NCI-H524 (cell line): ENCODE data around the gene TTC27.
"Not testable (repeated sequence)": the region's sequence is repeated elsewhere in the genome, so short reads cannot be mapped to it uniquely, and the experiment has no call there.

Experiments used
- DNase-seq, 2 experiments: peaks; one replicate each; lab custom pipeline; 2025; lab: John Stamatoyannopoulos, UW

TTC27 gene

GRCh38 chr2:32627814-32628579 is at the start of gene TTC27:
TTC27 (plus strand) TSS chr2:32628050; CDS start chr2:32628293, 243 bp downstream.
- DNase-seq = peak; percentile 91 to 93

GRCh38 chr2:32591669-32592463 is 36.0 kb upstream of the TTC27 start:
- DNase-seq = peak; percentile 1 to 59

- DNase-seq = no peak
Observed at GRCh38 chr2:32594573-32594972, 33.3 kb upstream of the TTC27 start.

GRCh38 chr2:32611366-32611765 is 16.5 kb upstream of the TTC27 start:
- no peak for DNase-seq

- DNase-seq = no peak
Observed at GRCh38 chr2:32611771-32612170, 16.1 kb upstream of the TTC27 start.

- DNase-seq = no peak
Observed at GRCh38 chr2:32614084-32614483, 13.8 kb upstream of the TTC27 start.

- no peak for DNase-seq
Observed at GRCh38 chr2:32617599-32618189, 10.2 kb upstream of the TTC27 start.

GRCh38 chr2:32622570-32623310 is 5.1 kb upstream of the TTC27 start:
- DNase-seq = no peak

GRCh38 chr2:32623311-32623706 is 4.5 kb upstream of the TTC27 start:
- DNase-seq = no peak

- DNase-seq = no peak
Observed at GRCh38 chr2:32624812-32625211, 3.0 kb upstream of the TTC27 start.

GRCh38 chr2:32626639-32627221 is 1.1 kb upstream of the TTC27 start:
- no peak for DNase-seq

GRCh38 chr2:32627441-32627813 is 423 bp upstream of the TTC27 start:
- no peak for DNase-seq

GRCh38 chr2:32632089-32632488 is 4.2 kb downstream of the TTC27 start:
- DNase-seq = no peak

GRCh38 chr2:32633040-32633439 is 5.2 kb downstream of the TTC27 start:
- no peak for DNase-seq

GRCh38 chr2:32638548-32638947 is 10.7 kb downstream of the TTC27 start:
- DNase-seq = not testable (repeated sequence)

- no peak for DNase-seq
Observed at GRCh38 chr2:32641180-32641579, 13.3 kb downstream of the TTC27 start.

- DNase-seq = no peak
Observed at GRCh38 chr2:32647180-32647651, 19.4 kb downstream of the TTC27 start.

- DNase-seq = no peak
Observed at GRCh38 chr2:32652555-32653209, 24.8 kb downstream of the TTC27 start.

- no peak for DNase-seq
Observed at GRCh38 chr2:32656069-32656468, 28.2 kb downstream of the TTC27 start.

GRCh38 chr2:32663864-32664263 is 36.0 kb downstream of the TTC27 start:
- no peak for DNase-seq

GRCh38 chr2:32666704-32667103 is 38.9 kb downstream of the TTC27 start:
- no peak for DNase-seq
